GM20000 (cell line): Measurements from ENCODE around the gene KRR1.

Experiments used
- DNase-seq: peaks from one replicate; pipeline ENCODE4 v3.0.0; 2012; ENCODE audit warnings: low spot score
- TF ChIP-seq, protein P1 (sequence below): IDR thresholded peaks from 2 replicates; pipeline ENCODE4 v1.5.1; 2012; ENCODE audit warnings: mild to moderate bottlenecking, control low read depth; ENCODE audit errors: extremely low read depth, missing control alignments

KRR1 gene

DNA sequence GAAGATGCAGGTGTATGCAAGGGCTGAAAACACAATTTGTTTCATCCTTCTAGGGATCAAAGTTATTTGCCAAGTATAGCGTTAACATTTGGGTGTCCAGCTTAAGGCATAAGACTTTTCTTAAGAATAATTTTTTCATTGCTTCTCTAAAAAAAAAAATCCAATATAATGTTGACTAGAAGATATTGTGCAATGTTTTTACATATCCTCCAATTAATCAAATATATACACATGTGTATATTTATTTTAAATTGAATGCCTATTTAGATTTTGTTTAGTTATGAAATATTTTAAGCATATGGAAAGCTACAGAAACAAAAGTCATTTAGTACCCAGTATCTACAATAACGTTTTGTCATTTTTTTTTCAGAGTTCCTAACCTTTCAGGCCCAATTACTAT, 28.5 kb upstream of the KRR1 start:
- no peak for DNase-seq
- TF ChIP-seq, protein P1, sequence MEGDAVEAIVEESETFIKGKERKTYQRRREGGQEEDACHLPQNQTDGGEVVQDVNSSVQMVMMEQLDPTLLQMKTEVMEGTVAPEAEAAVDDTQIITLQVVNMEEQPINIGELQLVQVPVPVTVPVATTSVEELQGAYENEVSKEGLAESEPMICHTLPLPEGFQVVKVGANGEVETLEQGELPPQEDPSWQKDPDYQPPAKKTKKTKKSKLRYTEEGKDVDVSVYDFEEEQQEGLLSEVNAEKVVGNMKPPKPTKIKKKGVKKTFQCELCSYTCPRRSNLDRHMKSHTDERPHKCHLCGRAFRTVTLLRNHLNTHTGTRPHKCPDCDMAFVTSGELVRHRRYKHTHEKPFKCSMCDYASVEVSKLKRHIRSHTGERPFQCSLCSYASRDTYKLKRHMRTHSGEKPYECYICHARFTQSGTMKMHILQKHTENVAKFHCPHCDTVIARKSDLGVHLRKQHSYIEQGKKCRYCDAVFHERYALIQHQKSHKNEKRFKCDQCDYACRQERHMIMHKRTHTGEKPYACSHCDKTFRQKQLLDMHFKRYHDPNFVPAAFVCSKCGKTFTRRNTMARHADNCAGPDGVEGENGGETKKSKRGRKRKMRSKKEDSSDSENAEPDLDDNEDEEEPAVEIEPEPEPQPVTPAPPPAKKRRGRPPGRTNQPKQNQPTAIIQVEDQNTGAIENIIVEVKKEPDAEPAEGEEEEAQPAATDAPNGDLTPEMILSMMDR: no peak

DNA sequence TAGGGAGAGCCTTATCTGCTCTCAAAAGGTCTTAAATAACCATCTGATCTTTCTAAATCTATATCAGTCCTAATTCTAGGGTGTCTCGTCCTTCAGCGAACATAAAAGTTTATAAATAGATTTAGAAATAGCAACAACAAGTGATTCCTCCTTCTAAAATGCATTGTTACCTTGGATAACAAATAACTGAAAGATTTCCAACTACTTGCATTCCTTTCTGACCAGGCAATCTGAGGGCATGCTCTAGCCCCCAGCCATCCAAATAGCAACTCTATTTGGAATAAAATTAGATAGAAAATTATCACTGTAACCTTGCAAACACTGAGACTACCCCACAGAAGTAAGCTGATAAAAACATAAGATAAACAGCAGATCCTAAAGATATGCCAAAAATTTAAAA, 21.8 kb upstream of the KRR1 start:
- no peak for DNase-seq
- TF ChIP-seq, protein P1: no peak

DNA sequence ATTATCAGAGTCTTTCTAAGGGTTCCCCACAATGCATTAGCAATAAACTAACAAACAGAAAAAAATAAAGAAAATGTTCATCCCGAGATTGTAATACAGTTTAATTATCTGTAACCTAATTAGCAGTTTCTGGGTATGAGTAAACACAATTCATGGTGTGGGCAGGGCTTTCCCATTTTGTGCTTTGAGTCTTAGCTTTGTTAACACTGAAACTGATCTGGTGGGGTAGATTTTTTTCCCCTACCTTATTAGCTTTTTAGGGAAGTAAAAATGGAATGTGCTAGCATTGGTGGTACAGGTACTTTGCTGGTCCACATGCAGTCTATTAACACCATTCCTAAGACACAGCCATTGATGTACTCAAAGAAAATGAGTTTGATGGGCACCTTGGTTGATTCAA, 18.4 kb upstream of the KRR1 start:
- no peak for DNase-seq
- TF ChIP-seq, protein P1: no peak

DNA sequence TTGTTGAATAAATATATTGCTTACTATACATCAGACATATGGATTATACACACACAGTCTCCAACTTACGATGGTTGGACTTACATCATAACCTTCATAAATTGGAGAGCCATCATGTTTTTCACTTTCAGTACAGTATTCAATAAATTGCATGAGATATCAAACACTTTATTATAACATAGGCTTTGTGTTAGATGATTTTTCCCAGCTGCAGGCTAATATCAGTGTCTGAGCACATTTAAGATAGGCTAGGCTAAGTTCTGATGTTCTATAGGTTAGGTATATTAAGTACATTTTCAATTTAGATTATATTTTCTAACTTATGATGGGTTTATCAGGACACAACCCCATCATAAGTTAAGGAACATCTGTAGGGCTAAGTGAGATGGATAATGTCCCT, 17.9 kb upstream of the KRR1 start:
- TF ChIP-seq, protein P1: no peak
- no peak for DNase-seq

DNA sequence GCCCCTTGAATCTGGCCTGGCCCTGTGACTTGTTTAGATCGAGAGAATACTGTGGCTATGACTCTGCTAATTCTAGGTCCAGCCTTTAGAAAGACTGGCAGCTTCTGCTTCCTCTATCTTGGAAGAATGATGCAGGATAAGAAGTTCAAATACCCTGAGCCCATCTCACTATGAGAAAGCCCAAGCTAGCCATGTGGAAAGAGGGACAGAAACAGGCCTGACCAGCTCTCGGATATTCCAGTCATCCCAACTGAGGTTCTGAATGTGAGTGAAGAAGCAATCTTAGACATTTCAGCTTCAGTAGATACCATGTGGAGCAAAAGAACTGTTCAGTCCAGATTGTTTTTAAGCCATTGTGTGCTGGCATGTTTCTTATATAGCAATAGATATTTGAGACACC, 17.3 kb upstream of the KRR1 start:
- TF ChIP-seq, protein P1: no peak
- no peak for DNase-seq

DNA sequence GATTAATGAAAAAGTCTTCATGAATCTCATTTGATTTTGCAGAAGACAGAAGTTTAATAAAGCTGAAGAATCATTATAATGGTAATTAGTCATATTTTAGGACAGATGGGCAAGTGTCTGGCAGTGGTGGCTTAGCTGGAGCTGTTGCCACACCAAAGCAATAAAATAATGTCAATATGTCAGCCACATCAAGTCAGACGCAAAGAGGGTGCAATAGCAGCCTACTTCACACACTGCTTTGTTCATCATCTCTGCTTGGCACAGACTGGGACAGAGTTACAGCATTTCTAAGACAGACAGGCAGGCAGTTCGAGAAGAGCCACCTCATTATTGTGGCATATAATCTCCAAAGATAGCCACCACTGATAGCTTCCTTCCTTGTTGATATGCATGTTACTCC, 16.9 kb upstream of the KRR1 start:
- TF ChIP-seq, protein P1: no peak
- no peak for DNase-seq

DNA sequence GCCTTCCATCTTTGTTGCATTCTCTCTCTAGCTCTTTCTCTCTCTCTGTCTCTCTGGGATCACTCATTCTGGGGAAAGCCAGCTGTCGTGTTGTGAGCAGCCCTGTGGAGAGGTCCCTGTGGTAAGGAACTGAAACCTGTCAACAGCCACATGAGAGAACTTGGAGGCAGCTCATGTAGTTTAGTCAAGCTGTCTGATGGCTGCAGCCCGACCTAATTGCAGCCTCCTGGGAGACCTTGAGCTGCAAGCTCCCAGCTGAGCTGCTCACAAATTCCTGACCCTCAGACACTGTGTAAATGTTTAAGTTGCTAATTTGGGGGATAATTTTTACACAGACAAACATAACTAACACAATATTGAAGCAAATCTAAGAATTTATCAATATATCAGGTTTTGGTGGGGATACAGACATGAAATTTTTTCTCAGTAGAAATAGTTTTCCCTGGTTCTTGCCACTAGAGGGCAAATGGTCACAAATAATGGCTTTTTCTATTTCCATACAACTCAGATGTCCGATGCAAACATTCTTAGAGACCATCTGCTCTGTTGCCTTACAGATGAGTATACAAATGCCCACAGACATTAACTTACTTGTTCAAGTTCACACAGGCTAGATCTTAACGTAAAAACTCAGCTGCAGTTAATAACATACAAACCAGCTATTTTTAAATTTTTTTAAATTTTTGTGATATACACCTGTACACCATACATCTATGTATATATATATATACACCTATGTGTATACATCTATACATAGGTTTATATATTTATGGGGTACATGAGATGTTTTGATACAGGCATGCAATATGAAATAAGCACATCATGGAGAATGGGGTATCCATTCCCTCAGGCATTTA, 15.5 kb upstream of the KRR1 start:
- peak; percentile 53 for DNase-seq
- TF ChIP-seq, protein P1: peak; percentile 36
